Thoracic aorta (tissue), 2 donors: ENCODE measurements around the gene RBMS1. TPM values are rescaled to one million over a fixed set of nuclear protein-coding genes. Genes with fewer than 3 reads are reported as not detected.

Experiments
- ATAC-seq: fragments of 150-250 bp; one replicate; pipeline ENCODE4 v1.8.0; 2017; ENCODE audit warnings: low read depth; ENCODE audit not compliant: insufficient number of reproducible peaks, low FRiP score
- DNase-seq: peaks from one replicate; pipeline ENCODE4 v3.0.0-alpha.2; 2020; ENCODE audit warnings: low spot score
- H3K27ac ChIP-seq, 2 donors: fragments of 200-600 bp; sonication (generic); 1 replicate in 1 of 2; 2 replicates in 1 of 2; pipeline ENCODE4 v1.5.1; 2016; ENCODE audit warnings: mild to moderate bottlenecking in 2 of 2, moderate library complexity in 2 of 2
- H3K27me3 ChIP-seq: fragments of 200-600 bp; sonication (generic); replicated peaks from 2 replicates; pipeline ENCODE4 v1.6.0; 2016; ENCODE audit warnings: mild to moderate bottlenecking; ENCODE audit not compliant: insufficient read depth
- H3K36me3 ChIP-seq: fragments of 200-600 bp; sonication (generic); one replicate; pipeline ENCODE4 v1.5.1; 2016
- H3K4me1 ChIP-seq, 2 donors: fragments of 200-600 bp; sonication (generic); 1 replicate in 1 of 2; 2 replicates in 1 of 2; pipeline versions ENCODE4 v1.5.1 to v1.6.0; 2016; ENCODE audit warnings: low read depth in 2 of 2, mild to moderate bottlenecking in 1 of 2; ENCODE audit not compliant: control insufficient read depth in 1 of 2
- H3K4me3 ChIP-seq: fragments of 200-600 bp; sonication (generic); 2 replicates; pipeline ENCODE4 v1.5.1; 2016; ENCODE audit warnings: mild to moderate bottlenecking
- H3K9me3 ChIP-seq: fragments of 200-600 bp; sonication (generic); 2 replicates; pipeline ENCODE4 v1.5.1; 2016
- total RNA-seq, 2 donors: library from RNA; depleted of rRNA; stranded (reverse); fragments of >200 nt; gene quantifications; one replicate each; pipeline versions ENCODE4 v1.1.0 to v1.2.3, GENCODE V29; 2016
- TF ChIP-seq, protein P1 (sequence below): fragments of 200-600 bp; sonication (generic); IDR thresholded peaks from one replicate; pipeline ENCODE4 v1.5.1; 2019; ENCODE audit warnings: antibody characterized with exemption

The RBMS1 gene
- total RNA-seq, 2 donors from 2014 or later: 98.7 to 179 TPM

DNA sequence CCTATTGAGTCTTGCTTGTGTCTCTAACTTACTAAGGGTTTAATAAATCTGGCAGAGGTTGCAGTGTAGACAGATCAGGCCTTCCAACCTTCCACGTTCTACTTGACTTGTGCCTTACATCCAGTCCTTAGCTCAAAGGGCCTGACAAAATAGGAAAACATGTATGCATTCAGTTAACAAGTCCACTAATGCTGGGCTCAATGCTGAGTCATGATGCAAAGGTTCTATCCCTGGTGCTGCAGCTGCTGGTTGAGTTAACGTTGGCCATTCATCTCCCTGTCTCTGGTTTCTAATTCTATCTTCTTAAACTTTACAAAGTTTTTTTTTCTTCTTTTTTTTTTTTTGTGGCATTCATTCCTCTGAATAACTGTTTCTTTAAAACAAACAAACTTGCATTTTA is 247.3 kb downstream of the RBMS1 start:
- no peaks in the 10 kb centered on the region for H3K27me3 ChIP-seq
- H3K27ac ChIP-seq: no peak overlapping the region
- no peaks in the 10 kb centered on the region for H3K9me3 ChIP-seq
- TF ChIP-seq, protein P1, sequence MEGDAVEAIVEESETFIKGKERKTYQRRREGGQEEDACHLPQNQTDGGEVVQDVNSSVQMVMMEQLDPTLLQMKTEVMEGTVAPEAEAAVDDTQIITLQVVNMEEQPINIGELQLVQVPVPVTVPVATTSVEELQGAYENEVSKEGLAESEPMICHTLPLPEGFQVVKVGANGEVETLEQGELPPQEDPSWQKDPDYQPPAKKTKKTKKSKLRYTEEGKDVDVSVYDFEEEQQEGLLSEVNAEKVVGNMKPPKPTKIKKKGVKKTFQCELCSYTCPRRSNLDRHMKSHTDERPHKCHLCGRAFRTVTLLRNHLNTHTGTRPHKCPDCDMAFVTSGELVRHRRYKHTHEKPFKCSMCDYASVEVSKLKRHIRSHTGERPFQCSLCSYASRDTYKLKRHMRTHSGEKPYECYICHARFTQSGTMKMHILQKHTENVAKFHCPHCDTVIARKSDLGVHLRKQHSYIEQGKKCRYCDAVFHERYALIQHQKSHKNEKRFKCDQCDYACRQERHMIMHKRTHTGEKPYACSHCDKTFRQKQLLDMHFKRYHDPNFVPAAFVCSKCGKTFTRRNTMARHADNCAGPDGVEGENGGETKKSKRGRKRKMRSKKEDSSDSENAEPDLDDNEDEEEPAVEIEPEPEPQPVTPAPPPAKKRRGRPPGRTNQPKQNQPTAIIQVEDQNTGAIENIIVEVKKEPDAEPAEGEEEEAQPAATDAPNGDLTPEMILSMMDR: no peak
- H3K36me3 ChIP-seq: no peaks in the 10 kb centered on the region
- H3K4me3 ChIP-seq: no peak overlapping the region
- H3K4me1 ChIP-seq: peaks cover 14 to 23% of the 10 kb centered on the region in 2 donors
- ATAC-seq: no peak
- DNase-seq: no peak

DNA sequence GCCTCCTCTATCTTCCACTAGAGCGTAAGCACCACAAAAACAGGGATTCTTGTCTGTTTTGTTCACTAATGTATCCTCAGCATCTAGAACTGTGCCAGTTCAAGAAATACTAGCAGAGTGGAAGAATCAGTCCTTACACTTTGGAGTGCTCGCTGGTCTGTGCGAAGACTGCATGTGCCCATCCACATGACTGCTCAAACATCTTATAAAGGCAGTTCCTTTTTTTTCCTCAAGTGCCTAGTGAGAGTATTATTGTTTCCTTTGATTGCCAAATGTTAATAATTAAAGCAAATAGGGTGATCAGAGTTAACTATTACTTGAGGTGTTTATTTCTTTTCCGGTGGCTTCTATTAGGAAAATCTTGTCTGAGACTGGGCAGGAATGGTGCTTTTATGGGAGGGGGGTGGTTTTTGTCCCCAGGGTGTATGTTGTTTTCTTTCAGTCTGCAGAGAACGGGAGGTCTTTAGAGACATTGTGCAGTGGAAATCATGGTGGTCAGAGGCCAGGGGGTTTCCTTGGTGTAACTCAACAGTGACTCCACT is 247.9 kb downstream of the RBMS1 start:
- no peak overlapping the region for H3K4me3 ChIP-seq
- no peak for ATAC-seq
- no peaks in the 10 kb centered on the region for H3K27me3 ChIP-seq
- H3K4me1 ChIP-seq: peaks cover 17 to 27% of the 10 kb centered on the region in 2 donors
- no peak for DNase-seq
- no peaks in the 10 kb centered on the region for H3K36me3 ChIP-seq
- no peaks in the 10 kb centered on the region for H3K9me3 ChIP-seq
- TF ChIP-seq, protein P1: no peak
- no peak overlapping the region for H3K27ac ChIP-seq

DNA sequence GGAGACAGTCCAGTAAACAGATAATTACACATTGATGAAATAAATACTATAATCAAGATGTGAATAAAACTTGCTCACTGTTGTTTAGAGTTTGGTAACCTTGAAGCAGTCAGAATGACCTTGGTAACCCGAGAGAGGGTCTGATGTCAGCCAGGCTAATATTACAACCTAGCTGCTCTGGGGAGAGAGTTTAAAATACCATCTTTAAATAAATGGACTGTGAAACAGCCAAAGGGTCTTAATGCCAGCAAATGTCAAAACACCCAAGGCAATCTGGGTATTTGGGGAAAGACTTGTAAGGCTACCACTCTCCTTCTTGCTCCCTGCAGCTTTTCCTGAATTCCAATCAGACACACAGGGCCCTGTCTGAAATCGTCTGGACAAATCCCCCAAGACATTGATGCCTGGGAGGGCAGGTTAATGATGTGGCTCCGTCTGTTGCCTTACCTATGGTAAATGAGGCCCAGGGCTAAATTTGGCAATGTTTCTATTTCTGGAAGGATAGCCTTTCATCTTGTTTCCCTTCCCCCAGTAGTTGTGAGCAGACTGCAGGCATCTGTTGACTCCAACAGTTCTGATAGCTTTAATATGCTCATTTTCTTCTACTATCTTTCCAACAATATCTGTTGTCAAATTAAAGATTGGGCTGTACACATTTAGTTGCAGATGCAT is 250.6 kb downstream of the RBMS1 start:
- no peaks in the 10 kb centered on the region for H3K27me3 ChIP-seq
- H3K27ac ChIP-seq: peak overlapping the region; percentile 49 to 77

DNA sequence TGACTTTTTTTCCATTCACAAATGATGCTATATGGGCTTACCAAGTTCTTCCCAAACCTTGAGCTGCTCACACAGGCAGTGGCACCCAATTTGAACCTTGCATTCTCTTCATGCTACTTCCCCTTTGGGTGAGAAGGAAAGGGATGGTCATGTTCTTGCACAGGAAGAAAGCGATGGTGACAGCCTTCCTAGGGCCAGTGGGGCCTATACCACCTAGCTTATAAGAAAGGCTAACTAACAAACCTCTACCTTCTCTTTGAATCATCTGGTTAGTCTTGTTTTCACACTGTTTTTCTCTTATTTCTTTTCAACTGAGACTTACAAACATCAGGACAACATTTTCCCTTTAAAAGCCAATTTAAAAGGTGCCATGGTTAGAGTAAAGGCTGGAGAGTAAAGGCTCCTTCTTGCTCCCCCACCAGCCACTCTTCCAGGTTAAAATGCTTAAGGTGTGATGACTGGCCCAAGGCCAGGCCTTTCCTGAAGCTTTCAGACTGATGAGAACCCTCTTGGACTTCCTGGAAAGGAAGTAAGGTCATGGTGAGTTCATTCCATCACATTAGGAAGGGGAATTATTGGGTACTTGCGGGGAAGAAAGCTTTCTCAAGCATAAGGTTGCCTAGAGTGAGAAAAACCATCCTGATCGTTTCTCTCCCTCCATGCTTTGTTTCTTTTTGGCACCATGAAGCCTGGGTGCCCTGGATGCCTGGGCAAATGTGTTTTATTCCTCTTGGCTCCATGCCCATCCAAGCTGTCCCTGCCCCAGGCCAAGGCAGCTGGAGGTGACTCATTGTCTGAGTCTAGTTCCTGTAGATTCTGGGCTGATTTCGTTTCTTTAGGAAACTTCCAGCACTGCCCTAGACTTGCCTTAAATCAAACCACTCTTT is 252.1 kb downstream of the RBMS1 start:
- Histone ChIP-seq H3K9me3 (no peaks in the 10 kb centered on the region), H3K27me3 (no peaks in the 10 kb centered on the region), H3K27ac (peak overlapping the region; percentile 49 to 77), H3K4me1 (peaks cover 17 to 27% of the 10 kb centered on the region in 2 donors), H3K36me3 (no peaks in the 10 kb centered on the region), H3K4me3 (peak overlapping the region; percentile 1)
- DNase-seq (peak; percentile 40), ATAC-seq (peak; percentile 93)
- TF ChIP-seq, protein P1: no peak

More for the DNA sequence above, 250.6 kb downstream of the RBMS1 start:
- ATAC-seq (no peak), DNase-seq (no peak)
- TF ChIP-seq, protein P1: no peak
- Histone ChIP-seq H3K9me3 (no peaks in the 10 kb centered on the region), H3K4me1 (peaks cover 17 to 27% of the 10 kb centered on the region in 2 donors), H3K36me3 (no peaks in the 10 kb centered on the region), H3K4me3 (no peak overlapping the region)

DNA sequence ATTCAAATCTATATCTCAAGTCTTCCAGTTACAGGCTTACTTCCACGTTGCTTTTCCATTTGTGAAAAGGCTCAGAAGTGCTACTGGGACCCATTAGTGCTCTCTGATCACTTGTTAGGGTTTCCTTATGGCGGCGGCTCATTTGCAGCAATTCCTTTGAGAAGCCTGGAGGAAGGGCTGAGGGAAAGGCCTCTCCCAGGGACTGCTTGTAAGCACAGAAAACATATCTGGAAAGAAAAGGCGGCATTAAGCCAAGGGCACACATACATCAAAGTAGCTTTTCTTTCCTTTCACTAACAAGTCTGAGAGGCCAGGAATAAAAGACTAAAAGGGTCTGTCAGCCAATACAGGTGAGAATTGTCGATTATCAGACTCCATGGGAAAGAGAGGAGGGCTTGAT is 254.2 kb downstream of the RBMS1 start:
- no peak overlapping the region for H3K4me3 ChIP-seq
- H3K36me3 ChIP-seq: no peaks in the 10 kb centered on the region
- H3K4me1 ChIP-seq: peaks cover 17 to 27% of the 10 kb centered on the region in 2 donors
- no peaks in the 10 kb centered on the region for H3K27me3 ChIP-seq
- no peak overlapping the region for H3K27ac ChIP-seq
- DNase-seq: no peak
- no peak for ATAC-seq
- TF ChIP-seq, protein P1: no peak
- H3K9me3 ChIP-seq: no peaks in the 10 kb centered on the region
